Kidney (tissue), 14 donors: ENCODE data around the gene CMPK1. TPM values are rescaled to one million over a fixed set of nuclear protein-coding genes. Genes with fewer than 3 reads are reported as not detected.

ENCODE experiments used
- DNase-seq, 5 donors: peaks; one replicate each; pipeline ENCODE4 v3.0.0-alpha.2; 2013 to 2020
- FAIRE-seq: peaks from 2 replicates; lab custom pipeline; 2012; peaks lifted over from hg19 to GRCh38; lab: Jason Lieb, UNC
- H3K27ac ChIP-seq, 2 donors: one replicate each; pipeline ENCODE4 v1.7.0; 2013; ENCODE audit warnings: low read depth in 2 of 2, low read length in 2 of 2, inconsistent platforms in 1 of 2
- H3K27me3 ChIP-seq: one replicate; pipeline ENCODE4 v1.7.1; 2013; ENCODE audit warnings: low read length, inconsistent platforms; ENCODE audit not compliant: control insufficient read depth, insufficient read depth
- H3K36me3 ChIP-seq, 3 donors: one replicate each; pipeline versions ENCODE4 v1.7.0 to v1.7.1; 2013; ENCODE audit warnings: low read length in 3 of 3, control low read depth in 1 of 3, inconsistent platforms in 1 of 3; ENCODE audit not compliant: insufficient read depth in 3 of 3, control insufficient read depth in 2 of 3
- H3K4me1 ChIP-seq, 3 donors: one replicate each; pipeline versions ENCODE4 v1.7.0 to v1.7.1; 2013; ENCODE audit warnings: low read length in 3 of 3, inconsistent platforms in 1 of 3, low read depth in 1 of 3; ENCODE audit not compliant: control insufficient read depth in 2 of 3, insufficient read depth in 2 of 3
- H3K4me3 ChIP-seq, 3 donors: one replicate each; pipeline versions ENCODE4 v1.7.0 to v1.8.1; 2013; ENCODE audit warnings: low read length in 3 of 3, control low read depth in 1 of 3, inconsistent platforms in 1 of 3
- H3K9ac ChIP-seq, 3 donors: one replicate each; pipeline versions ENCODE4 v1.7.0 to v1.7.1; 2013; ENCODE audit warnings: low read length in 3 of 3, control low read depth in 1 of 3, inconsistent platforms in 1 of 3
- H3K9me3 ChIP-seq, 3 donors: one replicate each; pipeline versions ENCODE4 v1.7.0 to v1.7.1; 2013; ENCODE audit warnings: low read length in 3 of 3, control low read depth in 1 of 3, inconsistent platforms in 1 of 3; ENCODE audit not compliant: control insufficient read depth in 2 of 3, insufficient read depth in 1 of 3
- intact Hi-C: fragments of 100-400 bp; cut with DNase I; formaldehyde crosslinking; loops from one replicate; pipeline ENCODE4 v1.11.1; 2022
- polyA plus RNA-seq: library from polyadenylated mRNA; stranded (reverse); fragments of 350-450 nt; fragmentation: Illumina TruSeq; extraction: RNeasy Lipid Tissue Mini Kit (QIAGEN cat#74804); gene quantifications from one replicate; pipeline ENCODE4 v1.2.3, GENCODE V29; 2014; ENCODE audit warnings: low read depth, low replicate concordance; ENCODE audit not compliant: insufficient read depth
- total RNA-seq: library from RNA; stranded (reverse); fragmentation: NEBNext Ultra II Directional; extraction: Animal tissue kit (Norgen Biotek cat#: 25700); gene quantifications from one replicate; pipeline ENCODE4 v1.2.1, GENCODE V29; 2021
- TF ChIP-seq, protein P1 (sequence below): IDR thresholded peaks from 3 replicates; pipeline ENCODE4 v1.5.1; 2012; ENCODE audit warnings: mild to moderate bottlenecking, moderate library complexity, borderline replicate concordance; ENCODE audit not compliant: insufficient read depth; ENCODE audit errors: extremely low read depth
- donor health status: control.
- donor health status: control.
- donor health status: control.
- donor health status: control.
- donor health status: control.
- donor health status: DM: yes; HTN: yes; CAD: no.
- donor health status: Normal renal cell carcinoma (clear cell type).

The CMPK1 gene
- total and polyA plus RNA-seq, 2 donors from 2014 or later, result 55.8 to 92.1 TPM

DNA sequence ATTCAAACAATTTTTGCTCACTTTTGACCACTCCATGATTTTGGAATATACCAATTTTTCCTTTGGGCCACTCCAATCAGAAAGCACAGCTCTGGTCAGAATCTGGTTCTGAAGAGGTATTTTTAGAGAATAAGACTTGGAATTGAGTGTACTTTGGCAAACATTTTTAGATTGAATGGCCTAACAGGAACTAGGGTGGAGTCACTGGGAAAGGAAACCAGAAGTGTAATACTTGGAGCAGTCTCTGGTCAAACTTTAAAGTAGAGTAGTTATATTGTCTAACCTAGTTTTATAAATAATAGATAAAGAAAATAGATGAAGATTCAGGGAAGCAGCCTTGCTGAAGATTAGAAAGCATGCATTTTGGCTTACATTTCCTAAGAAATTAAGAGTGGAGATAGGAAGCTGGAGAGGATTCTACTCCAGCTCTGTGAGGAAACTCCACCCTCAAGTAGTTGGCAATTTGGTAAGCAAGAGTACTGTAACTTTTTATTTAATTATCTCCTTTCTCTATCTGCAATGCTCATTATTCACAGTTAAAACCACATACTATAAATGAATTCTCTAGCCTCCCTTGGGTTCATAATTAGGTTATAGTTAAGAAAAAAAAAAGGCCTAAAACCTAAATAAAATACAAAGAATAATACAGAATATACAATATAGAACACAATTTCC is 35.4 kb upstream of the CMPK1 start:
- Histone ChIP-seq H3K4me1 (no peaks in the 10 kb centered on the region), H3K9ac (no peak overlapping the region), H3K9me3 (no peaks in the 10 kb centered on the region), H3K27me3 (no peaks in the 10 kb centered on the region), H3K36me3 (no peaks in the 10 kb centered on the region), H3K4me3 (no peak overlapping the region), H3K27ac (no peak overlapping the region)
- DNase-seq (no peak), FAIRE-seq (no peak)
- TF ChIP-seq, protein P1, sequence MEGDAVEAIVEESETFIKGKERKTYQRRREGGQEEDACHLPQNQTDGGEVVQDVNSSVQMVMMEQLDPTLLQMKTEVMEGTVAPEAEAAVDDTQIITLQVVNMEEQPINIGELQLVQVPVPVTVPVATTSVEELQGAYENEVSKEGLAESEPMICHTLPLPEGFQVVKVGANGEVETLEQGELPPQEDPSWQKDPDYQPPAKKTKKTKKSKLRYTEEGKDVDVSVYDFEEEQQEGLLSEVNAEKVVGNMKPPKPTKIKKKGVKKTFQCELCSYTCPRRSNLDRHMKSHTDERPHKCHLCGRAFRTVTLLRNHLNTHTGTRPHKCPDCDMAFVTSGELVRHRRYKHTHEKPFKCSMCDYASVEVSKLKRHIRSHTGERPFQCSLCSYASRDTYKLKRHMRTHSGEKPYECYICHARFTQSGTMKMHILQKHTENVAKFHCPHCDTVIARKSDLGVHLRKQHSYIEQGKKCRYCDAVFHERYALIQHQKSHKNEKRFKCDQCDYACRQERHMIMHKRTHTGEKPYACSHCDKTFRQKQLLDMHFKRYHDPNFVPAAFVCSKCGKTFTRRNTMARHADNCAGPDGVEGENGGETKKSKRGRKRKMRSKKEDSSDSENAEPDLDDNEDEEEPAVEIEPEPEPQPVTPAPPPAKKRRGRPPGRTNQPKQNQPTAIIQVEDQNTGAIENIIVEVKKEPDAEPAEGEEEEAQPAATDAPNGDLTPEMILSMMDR, result no peak
- intact Hi-C loops, result no loop called here

DNA sequence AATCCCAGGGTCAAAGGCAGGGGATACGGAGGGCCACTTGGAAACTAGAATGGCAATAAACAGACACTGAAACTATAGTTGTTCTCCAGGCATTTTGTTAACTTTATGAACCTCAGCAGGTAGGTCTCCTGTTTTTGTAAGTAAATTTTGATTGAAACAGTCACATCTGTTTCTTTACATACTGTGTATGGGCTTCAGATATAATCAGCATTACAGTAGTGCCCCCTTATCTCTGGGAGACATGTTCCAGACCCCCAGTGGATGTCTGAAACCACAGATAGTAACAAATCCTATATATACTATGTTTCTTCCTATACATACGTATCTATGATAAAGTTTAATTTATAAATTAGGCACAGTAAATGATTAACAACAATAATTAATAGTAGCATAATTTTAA is 31.1 kb upstream of the CMPK1 start:
- Histone ChIP-seq H3K27me3 (no peaks in the 10 kb centered on the region), H3K4me1 (no peaks in the 10 kb centered on the region), H3K9ac (no peak overlapping the region), H3K9me3 (no peaks in the 10 kb centered on the region), H3K36me3 (no peaks in the 10 kb centered on the region), H3K27ac (no peak overlapping the region), H3K4me3 (no peak overlapping the region)
- FAIRE-seq (no peak), DNase-seq (no peak)
- intact Hi-C loops, result no loop called here
- TF ChIP-seq, protein P1, result no peak

DNA sequence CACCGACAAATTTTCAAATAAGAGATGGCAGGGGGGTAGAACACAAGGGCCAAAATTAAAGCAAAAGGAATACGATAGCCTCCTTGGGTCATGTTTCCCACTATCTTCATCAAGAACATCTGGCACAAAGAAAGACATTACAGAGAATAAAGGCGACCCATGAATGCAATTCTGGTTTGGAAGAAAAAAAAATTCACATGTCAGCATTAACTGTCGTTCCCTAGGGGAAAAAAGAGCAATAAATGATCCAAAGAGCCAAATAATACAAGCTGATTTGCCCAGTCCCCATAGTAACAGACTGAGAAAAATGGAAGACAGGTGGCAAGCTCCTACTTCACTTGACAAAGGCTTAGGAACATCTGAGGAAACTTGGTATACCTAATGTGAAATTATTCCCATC is 24.2 kb upstream of the CMPK1 start:
- TF ChIP-seq, protein P1, result no peak
- Histone ChIP-seq H3K9ac (no peak overlapping the region), H3K27me3 (no peaks in the 10 kb centered on the region), H3K27ac (no peak overlapping the region), H3K4me3 (no peak overlapping the region), H3K9me3 (no peaks in the 10 kb centered on the region), H3K4me1 (peaks cover 0 to 4% (median 3%) of the 10 kb centered on the region in 3 donors), H3K36me3 (no peaks in the 10 kb centered on the region)
- FAIRE-seq (no peak), DNase-seq (no peak)
- intact Hi-C loops, result no loop called here
